Measurements from ENCODE around the gene FGA. TPM values are rescaled to one million over a fixed set of nuclear protein-coding genes. Genes with fewer than 3 reads are reported as not detected.
A peak's percentile ranks its signal among the peaks of the same experiment; 100 is the strongest.

The FGA gene
- total RNA-seq, 1 experiment from 2014 or later = 71.8 TPM

- Histone ChIP-seq H3K27me3 (replicated peaks; ENCODE audit: control insufficient read depth, insufficient read depth, low read length) (no peaks in the 10 kb centered on the region), H3K36me3 (ENCODE audit: control insufficient read depth, insufficient read depth, low read length) (no peaks in the 10 kb centered on the region), H3K4me1 (peaks cover 6% of the 10 kb centered on the region), H3K4me3 (ENCODE audit: low read depth, low read length) (no peak overlapping the region), H3K9me3 (no peaks in the 10 kb centered on the region)
- no peak overlapping the region for H3K27ac Mint-ChIP-seq (ENCODE audit: unreplicated experiment)
- BruUV-seq (replicated peaks) = no TSS peak
- CTCF ChIA-PET = interaction anchor here (0.8 to 10.8 kb wide), 5 partner anchors 11 to 121 kb away, joined by 3 to 251 read pairs (median 5); partner anchors contain the start of genes FGG and PLRG1
- POLR2A ChIA-PET = no interaction called here
- no peaks in the 10 kb centered on the region for H3K9me3 Mint-ChIP-seq (ENCODE audit: unreplicated experiment)
- no peaks in the 10 kb centered on the region for H3K27me3 Mint-ChIP-seq (ENCODE audit: insufficient read depth, unreplicated experiment)
- no peak overlapping the region for H3K4me3 Mint-ChIP-seq (ENCODE audit: unreplicated experiment)
- DNase-seq = no peak
- intact Hi-C loops (cut with micrococcal nuclease; ENCODE audit: unreplicated experiment) = loop anchor here (5.0 to 10.0 kb wide), 2 partner anchors 209 to 297 kb away; no protein-coding TSS in a partner anchor
- H3K36me3 Mint-ChIP-seq (ENCODE audit: insufficient read depth, unreplicated experiment) = no peaks in the 10 kb centered on the region
- peaks cover 9% of the 10 kb centered on the region for H3K4me1 Mint-ChIP-seq (ENCODE audit: low read depth, unreplicated experiment)
- TF ChIP-seq CTCF (IDR thresholded peaks at IDR 0.05; ENCODE audit: insufficient read depth in 1 of 2, low read depth in 1 of 2, low read length in 1 of 2, severe bottlenecking in 1 of 2, unreplicated experiment in 1 of 2) = no peak
Measured at GRCh38 chr4:154623995-154624394, 33.5 kb upstream of the FGA start.

GRCh38 chr4:154623436-154623835, 32.9 kb upstream of the FGA start:
- BruUV-seq (replicated peaks) = no TSS peak
- Mint-ChIP-seq H3K4me3 (ENCODE audit: unreplicated experiment) (no peak overlapping the region), H3K27ac (ENCODE audit: unreplicated experiment) (no peak overlapping the region), H3K9me3 (ENCODE audit: unreplicated experiment) (no peaks in the 10 kb centered on the region), H3K4me1 (ENCODE audit: low read depth, unreplicated experiment) (peaks cover 13% of the 10 kb centered on the region), H3K36me3 (ENCODE audit: insufficient read depth, unreplicated experiment) (no peaks in the 10 kb centered on the region), H3K27me3 (ENCODE audit: insufficient read depth, unreplicated experiment) (no peaks in the 10 kb centered on the region)
- H3K4me3 ChIP-seq (ENCODE audit: low read depth, low read length) = no peak overlapping the region
- no peaks in the 10 kb centered on the region for H3K27me3 ChIP-seq (replicated peaks; ENCODE audit: control insufficient read depth, insufficient read depth, low read length)
- no peaks in the 10 kb centered on the region for H3K36me3 ChIP-seq (ENCODE audit: control insufficient read depth, insufficient read depth, low read length)
- ChIA-PET CTCF (interaction anchor here (0.8 to 10.8 kb wide), 4 partner anchors 64 to 120 kb away, joined by 3 to 251 read pairs (median 8); partner anchors contain the start of gene PLRG1), POLR2A (no interaction called here)
- intact Hi-C loops (cut with micrococcal nuclease; ENCODE audit: unreplicated experiment) = loop anchor here (5.0 to 10.0 kb wide), 2 partner anchors 209 to 296 kb away; no protein-coding TSS in a partner anchor
- no peak for TF ChIP-seq CTCF (IDR thresholded peaks at IDR 0.05; ENCODE audit: insufficient read depth in 1 of 2, low read depth in 1 of 2, low read length in 1 of 2, severe bottlenecking in 1 of 2, unreplicated experiment in 1 of 2)
- DNase-seq = no peak
- peaks cover 8% of the 10 kb centered on the region for H3K4me1 ChIP-seq
- no peaks in the 10 kb centered on the region for H3K9me3 ChIP-seq

GRCh38 chr4:154622598-154622997, 32.1 kb upstream of the FGA start:
- BruUV-seq (replicated peaks) = no TSS peak
- POLR2A ChIA-PET = no interaction called here
- no peak overlapping the region for H3K27ac Mint-ChIP-seq (ENCODE audit: unreplicated experiment)

More at GRCh38 chr4:154622598-154622997, 32.1 kb upstream of the FGA start:
- CTCF ChIA-PET = interaction anchor here (0.6 to 10.8 kb wide), 7 partner anchors 13 to 282 kb away, joined by 3 to 251 read pairs (median 5); partner anchors contain the start of gene PLRG1
- Mint-ChIP-seq H3K4me3 (ENCODE audit: unreplicated experiment) (no peak overlapping the region), H3K27me3 (ENCODE audit: insufficient read depth, unreplicated experiment) (no peaks in the 10 kb centered on the region), H3K4me1 (ENCODE audit: low read depth, unreplicated experiment) (peaks cover 16% of the 10 kb centered on the region), H3K9me3 (ENCODE audit: unreplicated experiment) (no peaks in the 10 kb centered on the region), H3K36me3 (ENCODE audit: insufficient read depth, unreplicated experiment) (no peaks in the 10 kb centered on the region)
- Histone ChIP-seq H3K4me1 (peaks cover 13% of the 10 kb centered on the region), H3K36me3 (ENCODE audit: control insufficient read depth, insufficient read depth, low read length) (no peaks in the 10 kb centered on the region), H3K27me3 (replicated peaks; ENCODE audit: control insufficient read depth, insufficient read depth, low read length) (no peaks in the 10 kb centered on the region), H3K9me3 (no peaks in the 10 kb centered on the region), H3K4me3 (ENCODE audit: low read depth, low read length) (no peak overlapping the region)
- DNase-seq = peak; percentile 51 to 63
- intact Hi-C loops (cut with micrococcal nuclease; ENCODE audit: unreplicated experiment) = loop anchor here (1.0 to 10.0 kb wide), 5 partner anchors 63 to 295 kb away; no protein-coding TSS in a partner anchor
- peak; percentile 59 to 75 for TF ChIP-seq CTCF (IDR thresholded peaks at IDR 0.05; ENCODE audit: insufficient read depth in 1 of 2, low read depth in 1 of 2, low read length in 1 of 2, severe bottlenecking in 1 of 2, unreplicated experiment in 1 of 2)

Measured in Caco-2 (cell line).